HAP-1 (cell line): ENCODE results near the gene TPSB2.
A peak's percentile ranks its signal among the peaks of the same experiment; 100 is the strongest.
"Not testable (repeated sequence)": the region's sequence is repeated elsewhere in the genome, so short reads cannot be mapped to it uniquely, and the experiment has no call there.

Source experiments
- DNase-seq, 2 experiments: peaks; one replicate each; pipeline ENCODE4 v3.0.0-alpha.2; 2016 to 2020; ENCODE audit warnings: low spot score in 2 of 2
- H3K27me3 ChIP-seq: fragments of 250-450 bp; sonication (Bioruptor Pico); 2 replicates; pipeline ENCODE4 v1.5.1; 2020; ENCODE audit warnings: low read depth, mild to moderate bottlenecking, moderate library complexity
- H3K36me3 ChIP-seq: fragments of 250-450 bp; sonication (Bioruptor Pico); replicated peaks from 2 replicates; pipeline ENCODE4 v1.5.1; 2020; ENCODE audit warnings: mild to moderate bottlenecking
- H3K4me1 ChIP-seq: fragments of 250-450 bp; sonication (Bioruptor Pico); 2 replicates; pipeline ENCODE4 v1.5.1; 2020; ENCODE audit warnings: mild to moderate bottlenecking
- H3K4me3 ChIP-seq: fragments of 250-450 bp; sonication (Bioruptor Pico); 2 replicates; pipeline ENCODE4 v1.5.1; 2020; ENCODE audit warnings: mild to moderate bottlenecking, moderate library complexity
- H3K9me3 ChIP-seq: fragments of 250-450 bp; sonication (Bioruptor Pico); 2 replicates; pipeline ENCODE4 v1.5.1; 2020; ENCODE audit warnings: mild to moderate bottlenecking, moderate library complexity
- in situ Hi-C: fragments of 300-500 bp; cut with MboI; formaldehyde crosslinking; loops from 3 replicates; pipeline ENCODE4 v1.14.3; 2020; ENCODE audit warnings: low sequenced_read_pairs, inconsistent platforms, mixed read lengths

Gene TPSB2

DNA sequence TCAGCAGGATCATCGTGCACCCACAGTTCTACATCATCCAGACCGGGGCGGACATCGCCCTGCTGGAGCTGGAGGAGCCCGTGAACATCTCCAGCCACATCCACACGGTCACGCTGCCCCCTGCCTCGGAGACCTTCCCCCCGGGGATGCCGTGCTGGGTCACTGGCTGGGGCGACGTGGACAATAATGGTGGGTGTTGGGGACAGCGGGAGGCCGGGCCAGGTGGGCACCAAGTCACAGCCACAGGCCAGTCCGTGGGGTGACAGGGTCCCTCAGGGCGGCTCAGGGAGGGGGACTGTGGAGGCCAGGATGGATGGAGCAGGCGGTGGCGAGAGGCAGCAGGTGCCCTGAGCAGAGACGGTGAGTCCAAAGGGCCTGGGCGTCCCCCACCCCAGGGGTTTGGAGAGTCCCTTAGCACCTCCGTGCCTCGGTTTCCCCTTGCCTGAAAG, 26.9 kb upstream of the TPSB2 start:
- H3K4me3 ChIP-seq, result no peak overlapping the region
- no peaks in the 10 kb centered on the region for H3K4me1 ChIP-seq
- in situ Hi-C loops, result no loop called here

GRCh38 chr16:1256296-1256873, 26.4 kb upstream of the TPSB2 start:
- in situ Hi-C loops, result not testable (repeated sequence)

More for the DNA sequence above, 26.9 kb upstream of the TPSB2 start:
- peak in 1 of 2 experiments; percentile 7 for DNase-seq
- H3K36me3 ChIP-seq, result no peaks in the 10 kb centered on the region
- no peaks in the 10 kb centered on the region for H3K9me3 ChIP-seq
- H3K27me3 ChIP-seq, result peaks cover 24% of the 10 kb centered on the region

GRCh38 chr16:1255276-1256122, 25.5 kb upstream of the TPSB2 start, which contains the start of gene TPSD1:
Gene TPSD1 (plus strand): TSS chr16:1256069. CDS start chr16:1256281, 212 bp downstream.
- peaks cover 16% of the 10 kb centered on the region for H3K27me3 ChIP-seq
- H3K36me3 ChIP-seq, H3K4me1 ChIP-seq, DNase-seq, in situ Hi-C loops, H3K4me3 ChIP-seq, H3K9me3 ChIP-seq: not testable (repeated sequence)

More at GRCh38 chr16:1256296-1256873, 26.4 kb upstream of the TPSB2 start:
- H3K27me3 ChIP-seq, result peaks cover 19% of the 10 kb centered on the region
- DNase-seq, result peak in 1 of 2 experiments; percentile 5
- H3K4me1 ChIP-seq, H3K36me3 ChIP-seq, H3K9me3 ChIP-seq, H3K4me3 ChIP-seq: not testable (repeated sequence)

- H3K36me3 ChIP-seq, in situ Hi-C loops, H3K4me1 ChIP-seq, H3K4me3 ChIP-seq, H3K27me3 ChIP-seq, H3K9me3 ChIP-seq: not testable (repeated sequence)
- DNase-seq, result peak in 1 of 2 experiments; percentile 6
These were observed 24.8 kb upstream of the TPSB2 start for GRCh38 chr16:1254821-1255220.

- in situ Hi-C loops, H3K9me3 ChIP-seq, H3K4me1 ChIP-seq, H3K36me3 ChIP-seq, DNase-seq, H3K27me3 ChIP-seq, H3K4me3 ChIP-seq: not testable (repeated sequence)
These were observed 23.8 kb upstream of the TPSB2 start for GRCh38 chr16:1253701-1254364.

GRCh38 chr16:1249031-1249755, 19.2 kb upstream of the TPSB2 start:
- in situ Hi-C loops, H3K36me3 ChIP-seq, H3K9me3 ChIP-seq, H3K4me1 ChIP-seq, H3K4me3 ChIP-seq: not testable (repeated sequence)
- peak in 1 of 2 experiments; percentile 7 for DNase-seq
- H3K27me3 ChIP-seq, result peaks cover 20% of the 10 kb centered on the region

DNA sequence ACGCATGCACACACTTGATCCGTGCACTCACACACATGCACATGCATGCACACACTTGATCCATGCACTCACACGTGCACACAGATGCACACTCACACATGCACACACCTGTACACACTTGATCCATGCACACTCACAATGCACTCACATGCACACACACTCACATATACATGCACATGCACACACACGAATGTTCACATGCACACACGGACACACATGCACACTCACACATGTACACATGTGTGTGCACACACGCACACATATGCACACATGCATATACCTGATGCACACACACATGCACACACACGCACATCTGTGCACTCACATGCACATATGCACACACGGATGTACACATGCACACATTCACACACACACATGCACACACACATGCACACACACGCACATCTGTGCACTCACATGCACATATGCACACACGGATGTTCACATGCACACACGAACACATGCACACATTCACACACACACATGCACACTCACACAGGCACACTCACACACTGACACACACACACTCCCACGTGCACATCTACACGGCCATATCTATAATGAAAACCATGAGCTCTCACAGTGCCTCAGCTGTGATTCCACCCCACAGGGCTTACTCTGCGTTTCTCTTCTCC, 18.0 kb upstream of the TPSB2 start:
- in situ Hi-C loops, DNase-seq: not testable (repeated sequence)

GRCh38 chr16:1245452-1246020, 15.6 kb upstream of the TPSB2 start:
- no peaks in the 10 kb centered on the region for H3K9me3 ChIP-seq
- DNase-seq, result peak in 1 of 2 experiments; percentile 12
- peaks cover 20% of the 10 kb centered on the region for H3K27me3 ChIP-seq
- H3K4me3 ChIP-seq, result no peak overlapping the region
- in situ Hi-C loops, result no loop called here
- H3K36me3 ChIP-seq, result no peaks in the 10 kb centered on the region
- no peaks in the 10 kb centered on the region for H3K4me1 ChIP-seq

More for the DNA sequence above, 18.0 kb upstream of the TPSB2 start:
- not testable (repeated sequence) for H3K36me3 ChIP-seq, H3K4me3 ChIP-seq, H3K9me3 ChIP-seq, H3K4me1 ChIP-seq
- peaks cover 20% of the 10 kb centered on the region for H3K27me3 ChIP-seq

- Histone ChIP-seq H3K4me3 (no peak overlapping the region), H3K27me3 (peaks cover 20% of the 10 kb centered on the region), H3K36me3 (no peaks in the 10 kb centered on the region), H3K4me1 (no peaks in the 10 kb centered on the region), H3K9me3 (no peaks in the 10 kb centered on the region)
- DNase-seq, result peak in 1 of 2 experiments; percentile 8
- in situ Hi-C loops, result no loop called here
These were observed 14.9 kb upstream of the TPSB2 start for GRCh38 chr16:1244881-1245280.

DNA sequence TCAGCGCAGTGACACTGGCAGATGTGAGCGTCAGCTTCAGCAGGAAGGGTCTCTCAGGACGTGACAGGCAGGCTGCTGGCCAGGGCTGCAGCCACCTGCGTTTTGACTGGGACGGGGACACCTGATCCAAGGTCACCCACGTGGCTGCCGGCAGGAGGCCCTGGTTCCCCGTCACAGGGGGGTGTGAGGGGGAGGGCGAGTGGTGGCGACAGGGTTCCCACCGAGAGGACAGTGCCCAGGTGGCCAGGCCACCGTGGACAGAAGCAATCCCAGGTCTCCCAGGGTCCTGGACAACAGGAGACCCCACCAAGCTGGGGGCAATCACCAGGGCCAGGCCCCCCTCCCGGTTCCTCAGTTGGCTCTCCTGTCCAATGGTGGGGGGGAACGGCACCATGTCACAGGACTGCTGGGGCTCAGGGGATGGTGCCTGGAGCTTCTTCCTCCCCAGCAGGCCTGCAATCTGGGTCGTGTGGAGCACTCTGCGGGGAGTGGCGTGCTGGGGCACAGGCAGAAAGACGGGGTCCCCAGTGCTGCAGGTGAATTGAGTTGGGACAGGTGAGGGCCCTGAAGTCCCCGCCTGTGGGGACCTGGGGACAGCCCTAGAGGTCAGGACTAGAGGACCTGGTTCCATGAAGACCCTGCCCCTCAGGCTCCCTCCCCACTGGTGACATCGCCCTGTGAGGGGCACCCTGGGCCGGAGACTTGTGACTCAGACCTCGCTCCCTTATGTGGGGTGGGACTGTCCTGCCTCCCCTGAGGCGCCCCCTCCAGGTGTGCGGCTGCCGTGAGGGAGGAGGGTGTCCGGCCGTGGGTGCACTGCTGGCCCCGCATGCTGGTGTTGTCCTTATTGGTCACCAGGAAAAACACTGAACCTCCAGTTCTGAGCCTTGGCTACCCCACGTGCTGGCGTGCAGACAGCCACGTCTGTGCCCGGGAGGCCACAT, 14.2 kb upstream of the TPSB2 start:
- H3K36me3 ChIP-seq, H3K9me3 ChIP-seq, in situ Hi-C loops, H3K4me1 ChIP-seq, H3K4me3 ChIP-seq: not testable (repeated sequence)
- peaks cover 20% of the 10 kb centered on the region for H3K27me3 ChIP-seq
- DNase-seq, result peak in 1 of 2 experiments; percentile 6

DNA sequence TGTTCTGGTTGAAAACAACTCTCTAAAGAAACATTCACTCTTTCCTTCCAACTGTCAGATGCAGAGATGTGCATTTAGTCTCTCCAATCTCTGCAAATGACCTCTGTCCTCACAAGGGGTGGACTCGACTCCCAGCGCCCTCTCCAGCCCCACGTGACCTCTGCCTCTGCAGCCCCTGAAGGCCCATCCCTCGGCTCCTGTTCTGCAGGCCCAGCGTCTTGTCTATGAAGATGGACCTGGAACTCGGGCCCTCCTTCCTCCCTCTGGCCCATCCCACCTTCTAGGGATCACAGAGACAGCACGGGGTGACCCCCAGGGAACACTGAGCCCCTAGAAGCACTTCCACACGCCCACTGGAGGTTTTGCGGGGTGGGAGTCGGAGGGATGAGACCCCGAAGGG, 13.4 kb upstream of the TPSB2 start:
- H3K9me3 ChIP-seq, in situ Hi-C loops, H3K4me3 ChIP-seq, H3K36me3 ChIP-seq, H3K4me1 ChIP-seq: not testable (repeated sequence)
- peak in 1 of 2 experiments; percentile 7 for DNase-seq
- H3K27me3 ChIP-seq, result peaks cover 20% of the 10 kb centered on the region

DNA sequence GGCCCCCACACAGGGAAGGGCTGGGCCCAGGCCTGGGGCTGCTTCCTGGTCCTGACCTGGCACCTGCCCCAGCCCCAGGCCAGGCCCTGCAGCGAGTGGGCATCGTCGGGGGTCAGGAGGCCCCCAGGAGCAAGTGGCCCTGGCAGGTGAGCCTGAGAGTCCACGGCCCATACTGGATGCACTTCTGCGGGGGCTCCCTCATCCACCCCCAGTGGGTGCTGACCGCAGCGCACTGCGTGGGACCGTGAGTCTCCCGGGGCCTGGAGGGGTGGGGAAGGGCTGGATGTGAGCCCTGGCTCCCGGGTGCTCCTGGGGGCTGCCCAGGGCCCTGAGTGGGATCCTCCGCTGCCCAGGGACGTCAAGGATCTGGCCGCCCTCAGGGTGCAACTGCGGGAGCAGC, 11.1 kb upstream of the TPSB2 start:
- H3K9me3 ChIP-seq, DNase-seq, H3K36me3 ChIP-seq, H3K4me3 ChIP-seq, H3K4me1 ChIP-seq, in situ Hi-C loops: not testable (repeated sequence)
- H3K27me3 ChIP-seq, result peaks cover 11% of the 10 kb centered on the region
